HEK293 (cell line): ENCODE results near the gene AP5Z1.
A peak's percentile ranks its signal among the peaks of the same experiment; 100 is the strongest.

Experiments
- GLI4 ChIP-seq: fragments of 450-650 bp; formaldehyde crosslinking; IDR thresholded peaks from 2 replicates; pipeline ENCODE4 v1.5.1; 2016; ENCODE audit warnings: missing biosample characterization, missing genetic modification characterization
- GLIS2 ChIP-seq: fragments of 450-650 bp; formaldehyde crosslinking; IDR thresholded peaks from 2 replicates; pipeline ENCODE4 v1.5.1; 2016; ENCODE audit warnings: missing biosample characterization, missing genetic modification characterization
- KLF10 ChIP-seq: fragments of 450-650 bp; IDR thresholded peaks from 2 replicates; pipeline ENCODE4 v1.5.1; 2018; ENCODE audit warnings: missing biosample characterization, mild to moderate bottlenecking, missing genetic modification characterization
- MEIS1 ChIP-seq: sonication (generic); formaldehyde crosslinking; IDR thresholded peaks from 2 replicates; pipeline ENCODE4 v1.8.1; 2022; ENCODE audit warnings: missing genetic modification reagents, mild to moderate bottlenecking, borderline replicate concordance
- SALL2 ChIP-seq: fragments of 450-650 bp; formaldehyde crosslinking; IDR thresholded peaks from 2 replicates; pipeline ENCODE4 v1.5.0; 2017; ENCODE audit warnings: missing biosample characterization, mild to moderate bottlenecking, missing genetic modification characterization, borderline replicate concordance
- SCRT2 ChIP-seq: fragments of 450-650 bp; formaldehyde crosslinking; IDR thresholded peaks from 2 replicates; pipeline ENCODE4 v1.5.1; 2016; ENCODE audit warnings: missing biosample characterization, missing genetic modification characterization
- YY2 ChIP-seq: fragments of 450-650 bp; formaldehyde crosslinking; IDR thresholded peaks from 2 replicates; pipeline ENCODE4 v1.5.1; 2016; ENCODE audit warnings: missing biosample characterization, missing genetic modification characterization
- ZFP37 ChIP-seq: fragments of 450-650 bp; formaldehyde crosslinking; IDR thresholded peaks from 2 replicates; pipeline ENCODE4 v1.5.1; 2016; ENCODE audit warnings: missing biosample characterization, missing genetic modification characterization
- ZIC2 ChIP-seq: fragments of 450-650 bp; formaldehyde crosslinking; IDR thresholded peaks from 2 replicates; pipeline ENCODE4 v1.5.1; 2016; ENCODE audit warnings: missing biosample characterization, missing genetic modification characterization
- ZNF132 ChIP-seq: fragments of 450-650 bp; formaldehyde crosslinking; IDR thresholded peaks from 2 replicates; pipeline ENCODE4 v1.5.1; 2017; ENCODE audit warnings: missing biosample characterization, missing genetic modification characterization, borderline replicate concordance
- ZNF138 ChIP-seq: fragments of 450-650 bp; formaldehyde crosslinking; IDR thresholded peaks from 2 replicates; pipeline ENCODE4 v1.5.1; 2016; ENCODE audit warnings: missing biosample characterization, missing genetic modification characterization, borderline replicate concordance
- ZNF140 ChIP-seq: fragments of 450-650 bp; formaldehyde crosslinking; IDR thresholded peaks from 2 replicates; pipeline ENCODE4 v1.5.1; 2016; ENCODE audit warnings: missing biosample characterization, missing genetic modification characterization
- ZNF169 ChIP-seq: fragments of 450-650 bp; formaldehyde crosslinking; IDR thresholded peaks from 2 replicates; pipeline ENCODE4 v1.5.1; 2016; ENCODE audit warnings: missing biosample characterization, missing genetic modification characterization
- ZNF174 ChIP-seq: fragments of 450-650 bp; formaldehyde crosslinking; IDR thresholded peaks from 2 replicates; pipeline ENCODE4 v1.5.0; 2017; ENCODE audit warnings: missing biosample characterization, mild to moderate bottlenecking, missing genetic modification characterization
- ZNF202 ChIP-seq: fragments of 450-650 bp; formaldehyde crosslinking; IDR thresholded peaks from 2 replicates; pipeline ENCODE4 v1.5.1; 2016; ENCODE audit warnings: missing biosample characterization, missing genetic modification characterization, borderline replicate concordance
- ZNF211 ChIP-seq: fragments of 450-650 bp; formaldehyde crosslinking; IDR thresholded peaks from 2 replicates; pipeline ENCODE4 v1.5.1; 2016; ENCODE audit warnings: low read depth, missing biosample characterization, missing genetic modification characterization
- ZNF23 ChIP-seq: fragments of 450-650 bp; formaldehyde crosslinking; IDR thresholded peaks from 2 replicates; pipeline ENCODE4 v1.5.1; 2016; ENCODE audit warnings: missing biosample characterization, missing genetic modification characterization, borderline replicate concordance
- ZNF324 ChIP-seq: fragments of 450-650 bp; formaldehyde crosslinking; IDR thresholded peaks from 2 replicates; pipeline ENCODE4 v1.5.1; 2016; ENCODE audit warnings: missing biosample characterization, missing genetic modification characterization
- ZNF335 ChIP-seq: fragments of 450-650 bp; formaldehyde crosslinking; conservative IDR thresholded peaks from 2 replicates; pipeline ENCODE4 v1.5.1; 2016; ENCODE audit warnings: missing biosample characterization, missing genetic modification characterization
- ZNF341 ChIP-seq: fragments of 450-650 bp; formaldehyde crosslinking; IDR thresholded peaks from 2 replicates; pipeline ENCODE4; 2016; ENCODE audit warnings: low read depth, missing biosample characterization, missing genetic modification characterization
- ZNF37A ChIP-seq: fragments of 450-650 bp; IDR thresholded peaks from 2 replicates; pipeline ENCODE4 v1.5.1; 2018; ENCODE audit warnings: missing biosample characterization, missing genetic modification characterization
- ZNF404 ChIP-seq: fragments of 450-650 bp; formaldehyde crosslinking; IDR thresholded peaks from 2 replicates; pipeline ENCODE4 v1.5.1; 2017; ENCODE audit warnings: missing biosample characterization, missing genetic modification characterization
- ZNF426 ChIP-seq: fragments of 450-650 bp; formaldehyde crosslinking; IDR thresholded peaks from 2 replicates; pipeline ENCODE4 v1.5.1; 2017; ENCODE audit warnings: missing biosample characterization, missing genetic modification characterization, mild to moderate bottlenecking, inconsistent platforms, moderate library complexity
- ZNF514 ChIP-seq: fragments of 450-650 bp; formaldehyde crosslinking; IDR thresholded peaks from 2 replicates; pipeline ENCODE4 v1.5.1; 2016; ENCODE audit warnings: missing biosample characterization, missing genetic modification characterization
- ZNF530 ChIP-seq: fragments of 450-650 bp; formaldehyde crosslinking; IDR thresholded peaks from 2 replicates; pipeline ENCODE4 v1.5.1; 2016; ENCODE audit warnings: low read depth, missing biosample characterization, missing genetic modification characterization
- ZNF548 ChIP-seq: fragments of 450-650 bp; formaldehyde crosslinking; IDR thresholded peaks from 2 replicates; pipeline ENCODE4 v1.5.1; 2016; ENCODE audit warnings: missing biosample characterization, missing genetic modification characterization
- ZNF549 ChIP-seq: fragments of 450-650 bp; IDR thresholded peaks from 2 replicates; pipeline ENCODE4 v1.5.1; 2018; ENCODE audit warnings: missing biosample characterization, missing genetic modification characterization, mild to moderate bottlenecking, inconsistent platforms, moderate library complexity
- ZNF596 ChIP-seq: fragments of 450-650 bp; IDR thresholded peaks from 2 replicates; pipeline ENCODE4 v1.5.0; 2018; ENCODE audit warnings: missing biosample characterization, mild to moderate bottlenecking, missing genetic modification characterization, moderate library complexity
- ZNF621 ChIP-seq: fragments of 450-650 bp; formaldehyde crosslinking; IDR thresholded peaks from 2 replicates; pipeline ENCODE4 v1.5.1; 2017; ENCODE audit warnings: missing biosample characterization, missing genetic modification characterization
- ZNF768 ChIP-seq: fragments of 450-650 bp; formaldehyde crosslinking; IDR thresholded peaks from 2 replicates; pipeline ENCODE4 v1.5.1; 2018; ENCODE audit warnings: missing biosample characterization, mild to moderate bottlenecking, missing genetic modification characterization
- TF ChIP-seq, protein P1 (sequence below): fragments of 450-650 bp; formaldehyde crosslinking; IDR thresholded peaks from 2 replicates; pipeline ENCODE4 v1.5.1; 2016; ENCODE audit warnings: missing biosample characterization, missing genetic modification characterization, borderline replicate concordance
- TF ChIP-seq, protein P2 (sequence below): fragments of 450-650 bp; formaldehyde crosslinking; IDR thresholded peaks from 2 replicates; pipeline ENCODE4 v1.5.1; 2016; ENCODE audit warnings: missing biosample characterization, missing genetic modification characterization, low read depth
- TF ChIP-seq, protein P3 (sequence below): fragments of 450-650 bp; formaldehyde crosslinking; IDR thresholded peaks from 2 replicates; pipeline ENCODE4 v1.5.1; 2016; ENCODE audit warnings: missing biosample characterization, missing genetic modification characterization
- TF ChIP-seq, protein P4 (sequence below): fragments of 450-650 bp; formaldehyde crosslinking; IDR thresholded peaks from 2 replicates; pipeline ENCODE4 v1.5.1; 2016; ENCODE audit warnings: missing biosample characterization, missing genetic modification characterization, low read depth
- TF ChIP-seq, protein P5 (sequence below): fragments of 450-650 bp; formaldehyde crosslinking; IDR thresholded peaks from 2 replicates; pipeline ENCODE4 v1.5.1; 2016; ENCODE audit warnings: missing biosample characterization, missing genetic modification characterization

AP5Z1 gene

DNA sequence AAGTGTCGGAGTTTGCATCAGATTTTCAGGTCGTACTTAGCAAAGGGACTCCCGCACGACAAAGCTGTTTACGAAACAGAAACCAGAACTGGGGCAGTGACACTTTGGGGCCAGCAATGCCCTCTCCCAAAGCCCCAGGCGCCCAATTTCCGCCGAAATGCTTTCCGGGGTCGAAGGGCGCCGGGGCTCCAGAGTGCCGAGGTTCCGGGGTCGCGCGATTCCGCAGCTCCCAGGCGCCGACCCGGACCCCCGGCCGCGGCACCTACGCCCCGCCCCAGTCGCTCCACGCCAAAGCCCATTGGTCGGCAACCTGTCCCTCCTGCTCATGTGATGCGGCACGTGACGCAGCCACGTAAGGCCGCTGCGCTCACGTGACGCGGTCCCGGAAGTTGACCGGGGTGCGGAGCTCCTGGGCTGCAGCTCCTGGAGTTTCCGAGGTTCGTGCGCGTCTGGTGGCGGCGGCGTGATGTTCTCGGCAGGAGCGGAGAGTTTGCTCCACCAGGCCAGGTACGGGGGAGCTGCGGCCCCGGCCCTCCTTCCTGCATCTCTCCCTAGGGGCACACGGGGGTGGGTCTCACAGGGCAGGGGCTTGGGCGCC, at the start of gene AP5Z1 (continued):
- TF ChIP-seq, protein P1, sequence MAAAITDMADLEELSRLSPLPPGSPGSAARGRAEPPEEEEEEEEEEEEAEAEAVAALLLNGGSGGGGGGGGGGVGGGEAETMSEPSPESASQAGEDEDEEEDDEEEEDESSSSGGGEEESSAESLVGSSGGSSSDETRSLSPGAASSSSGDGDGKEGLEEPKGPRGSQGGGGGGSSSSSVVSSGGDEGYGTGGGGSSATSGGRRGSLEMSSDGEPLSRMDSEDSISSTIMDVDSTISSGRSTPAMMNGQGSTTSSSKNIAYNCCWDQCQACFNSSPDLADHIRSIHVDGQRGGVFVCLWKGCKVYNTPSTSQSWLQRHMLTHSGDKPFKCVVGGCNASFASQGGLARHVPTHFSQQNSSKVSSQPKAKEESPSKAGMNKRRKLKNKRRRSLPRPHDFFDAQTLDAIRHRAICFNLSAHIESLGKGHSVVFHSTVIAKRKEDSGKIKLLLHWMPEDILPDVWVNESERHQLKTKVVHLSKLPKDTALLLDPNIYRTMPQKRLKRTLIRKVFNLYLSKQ (tag by site-specific recombination): no peak
- TF ChIP-seq ZNF514 (tag by site-specific recombination) (no peak), ZNF621 (no peak), ZNF138 (tag by site-specific recombination) (no peak), ZNF404 (tag by site-specific recombination) (no peak), ZNF23 (no peak), ZNF548 (no peak), ZNF768 (tag by site-specific recombination) (no peak), MEIS1 (CRISPR knock-in tag) (no peak), ZIC2 (tag by site-specific recombination) (peak; percentile 58), KLF10 (tag by site-specific recombination) (no peak), ZNF341 (no peak), ZNF426 (tag by site-specific recombination) (no peak), ZNF530 (tag by site-specific recombination) (no peak), YY2 (tag by site-specific recombination) (no peak), ZFP37 (tag by site-specific recombination) (no peak), ZNF596 (no peak), ZNF174 (tag by site-specific recombination) (no peak), ZNF211 (no peak), ZNF132 (tag by site-specific recombination) (no peak), ZNF202 (tag by site-specific recombination) (no peak), ZNF549 (tag by site-specific recombination) (no peak), GLIS2 (tag by site-specific recombination) (peak; percentile 67), ZNF335 (no peak), ZNF140 (tag by site-specific recombination) (no peak), GLI4 (tag by site-specific recombination) (no peak), ZNF324 (no peak), ZNF37A (tag by site-specific recombination) (no peak), ZNF169 (no peak), SCRT2 (no peak), SALL2 (tag by site-specific recombination) (no peak)
- TF ChIP-seq, protein P2, sequence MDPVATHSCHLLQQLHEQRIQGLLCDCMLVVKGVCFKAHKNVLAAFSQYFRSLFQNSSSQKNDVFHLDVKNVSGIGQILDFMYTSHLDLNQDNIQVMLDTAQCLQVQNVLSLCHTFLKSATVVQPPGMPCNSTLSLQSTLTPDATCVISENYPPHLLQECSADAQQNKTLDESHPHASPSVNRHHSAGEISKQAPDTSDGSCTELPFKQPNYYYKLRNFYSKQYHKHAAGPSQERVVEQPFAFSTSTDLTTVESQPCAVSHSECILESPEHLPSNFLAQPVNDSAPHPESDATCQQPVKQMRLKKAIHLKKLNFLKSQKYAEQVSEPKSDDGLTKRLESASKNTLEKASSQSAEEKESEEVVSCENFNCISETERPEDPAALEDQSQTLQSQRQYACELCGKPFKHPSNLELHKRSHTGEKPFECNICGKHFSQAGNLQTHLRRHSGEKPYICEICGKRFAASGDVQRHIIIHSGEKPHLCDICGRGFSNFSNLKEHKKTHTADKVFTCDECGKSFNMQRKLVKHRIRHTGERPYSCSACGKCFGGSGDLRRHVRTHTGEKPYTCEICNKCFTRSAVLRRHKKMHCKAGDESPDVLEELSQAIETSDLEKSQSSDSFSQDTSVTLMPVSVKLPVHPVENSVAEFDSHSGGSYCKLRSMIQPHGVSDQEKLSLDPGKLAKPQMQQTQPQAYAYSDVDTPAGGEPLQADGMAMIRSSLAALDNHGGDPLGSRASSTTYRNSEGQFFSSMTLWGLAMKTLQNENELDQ (tag by site-specific recombination): no peak
- TF ChIP-seq, protein P3, sequence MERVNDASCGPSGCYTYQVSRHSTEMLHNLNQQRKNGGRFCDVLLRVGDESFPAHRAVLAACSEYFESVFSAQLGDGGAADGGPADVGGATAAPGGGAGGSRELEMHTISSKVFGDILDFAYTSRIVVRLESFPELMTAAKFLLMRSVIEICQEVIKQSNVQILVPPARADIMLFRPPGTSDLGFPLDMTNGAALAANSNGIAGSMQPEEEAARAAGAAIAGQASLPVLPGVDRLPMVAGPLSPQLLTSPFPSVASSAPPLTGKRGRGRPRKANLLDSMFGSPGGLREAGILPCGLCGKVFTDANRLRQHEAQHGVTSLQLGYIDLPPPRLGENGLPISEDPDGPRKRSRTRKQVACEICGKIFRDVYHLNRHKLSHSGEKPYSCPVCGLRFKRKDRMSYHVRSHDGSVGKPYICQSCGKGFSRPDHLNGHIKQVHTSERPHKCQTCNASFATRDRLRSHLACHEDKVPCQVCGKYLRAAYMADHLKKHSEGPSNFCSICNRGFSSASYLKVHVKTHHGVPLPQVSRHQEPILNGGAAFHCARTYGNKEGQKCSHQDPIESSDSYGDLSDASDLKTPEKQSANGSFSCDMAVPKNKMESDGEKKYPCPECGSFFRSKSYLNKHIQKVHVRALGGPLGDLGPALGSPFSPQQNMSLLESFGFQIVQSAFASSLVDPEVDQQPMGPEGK: peak; percentile 60
- TF ChIP-seq, protein P4, sequence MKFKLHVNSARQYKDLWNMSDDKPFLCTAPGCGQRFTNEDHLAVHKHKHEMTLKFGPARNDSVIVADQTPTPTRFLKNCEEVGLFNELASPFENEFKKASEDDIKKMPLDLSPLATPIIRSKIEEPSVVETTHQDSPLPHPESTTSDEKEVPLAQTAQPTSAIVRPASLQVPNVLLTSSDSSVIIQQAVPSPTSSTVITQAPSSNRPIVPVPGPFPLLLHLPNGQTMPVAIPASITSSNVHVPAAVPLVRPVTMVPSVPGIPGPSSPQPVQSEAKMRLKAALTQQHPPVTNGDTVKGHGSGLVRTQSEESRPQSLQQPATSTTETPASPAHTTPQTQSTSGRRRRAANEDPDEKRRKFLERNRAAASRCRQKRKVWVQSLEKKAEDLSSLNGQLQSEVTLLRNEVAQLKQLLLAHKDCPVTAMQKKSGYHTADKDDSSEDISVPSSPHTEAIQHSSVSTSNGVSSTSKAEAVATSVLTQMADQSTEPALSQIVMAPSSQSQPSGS (tag by site-specific recombination): no peak
- TF ChIP-seq, protein P5, sequence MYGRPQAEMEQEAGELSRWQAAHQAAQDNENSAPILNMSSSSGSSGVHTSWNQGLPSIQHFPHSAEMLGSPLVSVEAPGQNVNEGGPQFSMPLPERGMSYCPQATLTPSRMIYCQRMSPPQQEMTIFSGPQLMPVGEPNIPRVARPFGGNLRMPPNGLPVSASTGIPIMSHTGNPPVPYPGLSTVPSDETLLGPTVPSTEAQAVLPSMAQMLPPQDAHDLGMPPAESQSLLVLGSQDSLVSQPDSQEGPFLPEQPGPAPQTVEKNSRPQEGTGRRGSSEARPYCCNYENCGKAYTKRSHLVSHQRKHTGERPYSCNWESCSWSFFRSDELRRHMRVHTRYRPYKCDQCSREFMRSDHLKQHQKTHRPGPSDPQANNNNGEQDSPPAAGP (tag by site-specific recombination): no peak
